Dermis microvascular lymphatic vessel endothelial cell (primary cell): ENCODE data around the gene TRIM31. TPM values are rescaled to one million over a fixed set of nuclear protein-coding genes. Genes with fewer than 3 reads are reported as not detected.

Experiments used
- DNase-seq, 2 donors: peaks; one replicate each; pipeline versions ENCODE4 v3.0.0 to v3.0.0-alpha.2; 2010; ENCODE audit warnings: low read depth in 2 of 2
- total RNA-seq: library from RNA; depleted of rRNA; stranded (reverse); fragments of >200 nt; gene quantifications from 2 replicates; pipeline ENCODE4 v1.2.1, GENCODE V29; 2014

TRIM31 gene
- total RNA-seq, 1 donor from 2014 or later: not detected

DNA sequence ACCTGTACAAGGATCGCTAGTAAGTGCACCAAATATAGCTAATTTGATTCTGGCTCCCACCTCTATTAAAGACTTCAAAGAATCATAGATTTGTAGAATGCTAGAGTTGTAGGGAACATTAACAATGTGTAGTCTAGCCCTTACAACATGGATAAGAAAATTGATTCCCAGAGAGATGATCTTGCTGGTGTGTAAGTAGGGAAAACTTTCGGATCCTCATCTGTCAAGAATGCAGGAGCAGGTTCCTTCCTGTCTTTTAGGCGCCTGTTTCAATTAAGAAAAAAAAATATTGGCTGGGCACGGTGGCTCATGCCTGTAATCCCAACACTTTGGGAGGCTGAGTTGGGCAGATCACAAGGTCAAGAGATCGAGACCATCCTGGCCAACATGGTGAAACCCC lies 25.0 kb downstream of the TRIM31 start:
- DNase-seq: no peak

DNA sequence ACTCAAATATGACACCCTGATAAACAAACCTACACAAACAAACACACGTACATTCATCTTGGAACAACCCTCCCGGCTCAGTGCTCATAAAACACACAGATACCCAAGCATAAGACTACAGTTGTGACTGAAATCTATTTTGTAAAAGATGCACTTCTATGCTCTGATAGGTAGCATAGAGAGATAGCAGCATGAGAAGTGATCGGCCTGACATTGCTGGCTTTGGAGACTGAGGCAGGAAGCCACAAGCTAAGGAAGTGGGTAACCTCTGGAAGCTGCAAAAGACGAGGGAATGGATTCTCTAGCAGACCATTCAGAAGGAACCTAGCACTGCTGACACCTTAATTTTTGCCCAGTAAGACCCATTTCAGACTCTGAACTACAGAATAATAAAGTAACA lies 35.7 kb downstream of the TRIM31 start:
- DNase-seq: no peak

DNA sequence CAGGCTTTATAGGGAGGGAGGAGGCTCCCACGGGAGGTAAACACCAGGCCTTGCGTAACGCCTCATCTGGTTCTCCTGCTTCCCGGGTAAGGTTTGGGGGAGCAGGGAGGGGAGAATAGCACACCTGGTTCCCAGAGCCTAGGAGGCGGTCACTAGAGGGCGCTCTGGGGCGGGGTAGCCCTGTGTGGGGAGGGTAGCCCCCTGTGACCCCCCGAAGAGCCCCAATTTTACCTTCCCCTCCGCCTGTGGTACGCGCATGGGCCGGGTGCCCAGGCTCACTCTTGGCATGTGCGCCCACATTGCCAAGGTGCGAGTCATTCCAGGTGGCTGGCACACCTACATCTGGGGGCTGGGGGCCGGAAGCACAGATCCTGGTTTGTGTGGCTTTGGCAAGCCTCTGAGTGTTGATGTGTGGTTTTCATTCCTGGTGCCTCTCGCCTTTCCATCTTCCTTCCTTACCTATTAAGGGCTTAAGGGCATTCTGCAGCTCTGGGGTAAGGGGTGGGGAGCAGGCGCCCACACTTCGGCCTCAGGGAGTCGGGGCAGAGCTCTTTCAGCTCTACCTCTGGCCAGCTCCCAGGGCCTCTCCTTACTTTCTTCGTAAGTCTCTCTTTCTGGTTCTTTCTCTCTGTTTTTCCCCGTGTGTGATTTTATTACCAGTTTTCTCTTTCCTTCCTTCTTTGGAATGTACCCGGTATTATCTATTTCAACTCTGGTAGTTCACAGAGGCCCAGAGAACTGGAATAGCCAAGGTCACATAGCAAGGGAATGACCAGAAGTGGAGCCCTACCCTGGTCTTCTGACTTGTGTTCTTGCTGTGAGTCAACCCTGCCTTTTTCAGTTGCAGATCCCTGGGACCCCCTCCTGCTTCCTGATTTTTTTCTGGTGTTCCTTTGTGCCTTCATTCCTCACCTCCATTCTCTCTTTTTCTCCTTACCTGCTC lies 36.8 kb downstream of the TRIM31 start:
- DNase-seq: no peak

DNA sequence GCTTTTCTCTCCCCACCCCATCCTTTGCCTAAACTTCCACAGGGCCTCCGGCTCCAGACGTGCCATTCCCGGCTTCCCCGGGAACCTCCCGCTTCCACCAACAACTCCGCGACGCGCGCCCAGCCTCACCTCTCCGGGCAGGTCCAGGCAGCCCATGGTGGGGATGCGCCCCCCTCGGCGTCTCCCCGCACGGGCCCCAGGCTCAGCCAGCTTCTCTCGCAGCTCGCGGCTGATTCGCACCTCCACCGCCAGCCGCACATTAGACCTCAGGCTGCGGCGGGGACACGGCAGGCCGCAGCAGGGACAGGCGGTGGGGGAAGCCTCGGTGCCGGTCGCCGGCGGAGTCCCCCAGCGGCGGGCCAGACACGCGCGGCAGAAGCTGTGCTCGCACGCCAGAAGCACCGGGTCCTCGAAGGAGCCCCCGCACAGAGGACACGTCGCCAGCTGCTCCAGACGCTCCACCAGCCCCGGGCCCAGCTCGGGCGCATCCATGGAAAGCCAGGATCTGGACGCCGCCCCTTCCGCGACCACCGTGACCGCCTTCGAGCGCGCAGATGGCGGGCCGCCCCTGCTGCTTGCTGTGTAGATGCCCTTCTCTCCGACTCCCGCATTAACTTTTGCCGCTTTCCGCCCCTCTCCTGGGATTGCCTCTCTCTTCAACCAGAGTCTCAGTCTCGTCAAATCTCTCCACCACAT lies 37.6 kb downstream of the TRIM31 start, which contains the start of gene RNF39:
Gene RNF39, minus strand, starts transcription at position 676 of the 696 bp plus-strand sequence. Its CDS starts 184 bp downstream, at position 492.
- no peak for DNase-seq

DNA sequence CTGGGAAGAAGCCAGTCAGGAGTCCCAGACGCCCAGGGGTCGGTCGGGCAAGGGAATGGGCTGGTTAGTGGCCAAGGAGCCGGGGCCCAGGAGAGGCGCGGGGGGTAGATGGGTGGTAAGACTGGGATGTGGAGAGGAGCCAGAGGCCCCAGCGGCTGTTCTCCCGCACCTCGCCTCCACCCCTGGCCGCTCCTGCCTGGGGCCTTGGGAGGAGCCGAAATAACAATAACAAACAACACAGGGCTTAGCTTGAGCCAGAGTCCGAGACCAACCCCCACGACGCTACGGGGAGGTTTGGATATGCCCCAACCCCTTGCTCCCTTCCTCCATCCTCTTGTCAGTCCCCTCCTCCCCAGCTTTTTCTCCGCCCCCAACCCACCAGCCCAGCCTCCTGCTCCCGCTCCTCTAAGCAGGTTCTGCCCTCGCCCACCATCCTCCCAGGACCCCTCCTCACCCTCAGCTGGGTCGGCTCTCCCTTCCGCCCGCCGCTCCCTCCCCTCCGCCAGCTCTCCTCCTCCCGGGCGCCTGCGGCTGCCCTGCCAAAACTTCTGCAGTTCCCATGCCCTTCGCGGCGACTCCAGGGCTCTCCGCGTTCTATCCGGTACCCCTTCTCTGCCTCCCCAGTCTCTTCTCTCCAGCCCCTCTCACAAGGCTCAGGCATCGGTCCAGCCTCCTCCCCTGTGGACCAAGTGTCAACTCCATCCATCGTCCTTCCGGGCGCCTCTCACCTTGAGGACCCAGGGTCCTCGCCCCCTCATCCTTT lies 38.4 kb downstream of the TRIM31 start:
- no peak for DNase-seq

DNA sequence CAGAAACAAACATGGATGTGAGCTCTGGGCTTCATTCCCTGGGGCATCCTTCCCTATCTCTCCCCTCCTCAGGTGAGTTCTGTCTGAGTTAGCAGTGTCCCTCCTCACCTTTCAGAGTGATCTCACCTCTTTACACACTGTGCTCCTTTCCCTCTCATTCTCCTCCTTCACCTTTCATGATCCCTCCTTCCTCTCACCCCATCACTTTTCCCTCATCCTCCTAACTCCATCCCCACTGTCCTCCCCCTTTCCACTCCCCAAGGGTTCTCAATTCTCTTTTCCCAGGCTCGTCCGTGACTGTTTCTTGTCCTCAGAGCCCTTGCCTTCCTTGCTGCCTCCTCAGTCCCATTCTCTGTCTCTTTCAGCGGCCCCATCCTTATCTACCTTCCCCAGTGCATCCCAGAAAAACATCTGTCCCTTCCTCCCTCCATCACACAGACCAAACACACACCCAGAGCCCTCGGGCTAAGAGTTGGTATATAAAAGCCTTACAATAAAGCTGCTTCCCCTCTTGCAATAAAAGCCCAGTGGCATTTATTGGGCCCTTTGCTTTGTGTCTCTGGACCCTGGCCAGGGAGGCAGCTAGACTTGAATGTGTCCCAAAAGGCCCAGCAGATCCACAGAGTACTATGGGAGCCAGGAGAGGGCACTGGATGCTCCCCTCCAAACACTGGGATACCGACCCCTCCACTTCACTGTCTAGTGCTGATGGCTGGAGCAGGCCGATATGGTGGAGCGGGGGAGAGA lies 39.2 kb downstream of the TRIM31 start:
- no peak for DNase-seq

DNA sequence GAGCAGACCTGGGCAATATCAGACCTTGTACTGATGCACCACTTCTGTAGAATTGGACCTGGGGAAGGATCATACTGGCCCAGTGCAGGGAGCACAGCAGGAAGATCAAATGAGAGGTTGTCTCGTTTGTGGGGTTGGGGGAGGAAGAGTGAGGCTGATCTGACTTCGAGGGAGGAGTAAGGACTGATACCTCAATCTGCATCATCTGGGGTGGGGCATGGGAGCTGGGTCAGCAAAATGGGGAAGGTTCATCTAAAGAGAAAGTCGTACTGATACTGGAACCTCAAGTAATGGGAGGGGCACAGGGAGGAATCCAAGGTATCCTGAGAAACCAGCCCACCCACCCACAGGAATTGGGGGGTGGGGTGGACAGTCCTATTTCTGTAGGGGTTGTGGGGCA lies 41.0 kb downstream of the TRIM31 start:
- DNase-seq: no peak

DNA sequence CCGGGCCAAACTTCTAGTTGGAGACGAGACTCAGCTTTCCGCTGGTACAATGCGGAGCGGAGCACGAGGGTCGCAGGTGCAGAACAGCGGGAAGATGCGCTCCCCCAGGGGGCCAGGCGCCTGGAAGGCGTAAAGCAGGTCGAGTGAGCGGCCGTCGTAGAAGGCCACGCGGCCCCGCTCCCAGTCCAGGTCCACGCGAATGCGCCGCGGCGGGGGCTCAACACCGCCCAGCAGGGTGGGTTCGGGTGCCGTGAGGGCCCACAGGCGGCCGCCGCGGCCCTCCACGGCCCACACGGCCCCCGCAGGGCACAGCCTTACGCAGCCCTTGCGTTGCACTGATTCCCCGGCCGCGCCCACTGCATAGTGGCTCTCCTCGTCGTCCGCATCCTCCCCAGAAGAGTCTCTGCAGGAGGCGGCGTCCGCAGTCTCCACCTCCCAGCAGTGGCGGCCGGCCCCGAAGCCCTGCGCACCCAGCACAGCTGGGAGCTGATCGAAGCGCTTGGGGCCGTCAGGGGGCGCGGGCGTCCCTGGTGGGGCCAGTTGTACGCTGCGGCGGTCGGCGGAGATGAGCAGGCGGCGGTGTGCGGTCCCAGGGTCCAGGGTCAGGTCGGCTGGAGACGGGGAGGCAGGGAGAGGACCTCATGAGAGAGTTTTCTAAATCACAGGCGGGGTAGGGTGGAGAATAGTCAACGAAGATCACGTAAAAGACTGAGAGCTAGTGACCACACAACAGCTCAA lies 41.6 kb downstream of the TRIM31 start:
- peak in 1 of 2 donors; percentile 34 for DNase-seq

DNA sequence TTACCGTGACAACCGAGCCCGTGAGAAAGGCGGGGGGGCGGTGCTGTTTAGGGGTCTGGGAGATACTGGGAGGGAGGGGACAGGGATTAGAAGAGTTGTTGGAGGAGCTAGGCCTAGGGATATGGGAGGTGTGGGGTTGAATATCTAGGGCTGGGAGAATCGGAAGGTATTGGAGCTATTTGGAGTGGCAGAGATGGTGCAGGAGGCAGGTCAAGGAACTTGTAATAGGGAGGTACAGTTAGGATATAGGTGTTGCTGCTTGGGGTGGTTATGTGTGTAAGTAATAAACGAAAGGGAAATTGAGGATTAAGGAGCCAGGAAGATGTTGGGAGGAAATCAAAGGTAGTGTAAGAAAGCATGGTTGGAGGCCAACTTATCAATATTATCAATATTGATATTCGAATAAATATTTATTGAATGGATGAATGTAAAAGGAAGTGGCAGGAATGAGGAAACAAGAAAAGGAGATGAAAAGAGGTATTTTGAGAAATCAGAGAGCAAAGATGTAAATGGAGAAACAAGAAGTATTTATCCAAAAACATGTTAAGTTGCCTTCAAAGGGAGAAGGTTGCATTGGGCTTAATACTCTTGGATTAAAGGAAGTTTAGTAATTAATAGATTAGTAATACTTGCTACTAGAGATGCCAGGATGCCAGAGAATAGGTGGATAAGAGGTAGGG lies 45.3 kb downstream of the TRIM31 start:
- DNase-seq: no peak

DNA sequence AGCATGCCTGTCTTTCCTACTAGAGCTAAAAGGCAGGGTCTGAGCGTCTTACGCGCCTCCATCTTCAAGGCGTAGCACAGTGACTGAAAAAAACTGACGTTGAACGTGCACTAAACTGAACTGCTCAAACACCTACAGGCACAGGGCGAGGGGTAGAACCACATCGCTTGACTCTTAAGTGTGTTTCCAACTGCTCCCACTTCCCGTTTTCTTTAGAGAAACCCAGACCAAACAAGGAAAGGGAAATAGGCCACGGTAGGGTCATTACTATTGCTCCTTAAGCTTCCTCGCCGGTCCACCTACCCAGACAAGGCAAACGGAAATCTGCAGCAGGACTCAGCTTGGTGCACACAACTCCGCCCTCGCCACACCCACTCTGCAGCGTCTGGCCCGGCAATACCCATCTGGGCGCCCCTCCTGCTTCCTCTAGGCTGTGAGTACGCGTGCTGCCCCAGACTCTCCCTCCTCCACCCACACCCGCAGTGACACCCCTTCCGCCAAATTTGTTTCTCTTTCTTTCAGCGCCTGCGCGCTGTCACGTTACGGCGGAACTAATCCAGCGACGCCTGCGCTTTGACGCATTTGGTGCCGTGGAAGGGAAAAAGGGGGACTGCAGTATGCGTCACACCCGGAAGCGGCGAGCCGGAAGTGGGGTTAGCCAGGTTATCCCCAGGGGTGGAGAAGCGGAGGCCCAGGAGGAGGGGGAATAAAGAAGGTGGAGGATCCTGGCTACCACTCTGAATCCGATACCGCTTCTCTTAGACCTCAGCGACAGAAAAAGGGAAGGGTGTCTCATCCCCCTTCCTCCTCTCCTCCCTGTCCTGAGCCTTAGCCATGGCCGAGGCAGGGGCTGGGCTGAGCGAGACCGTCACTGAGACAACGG lies 46.1 kb downstream of the TRIM31 start, which contains the start of gene PPP1R11:
Gene PPP1R11, plus strand, starts transcription at position 622 of the 883 bp plus-strand sequence. Its CDS starts 213 bp downstream, at position 835.
- DNase-seq: peak; percentile 98 to 99

DNA sequence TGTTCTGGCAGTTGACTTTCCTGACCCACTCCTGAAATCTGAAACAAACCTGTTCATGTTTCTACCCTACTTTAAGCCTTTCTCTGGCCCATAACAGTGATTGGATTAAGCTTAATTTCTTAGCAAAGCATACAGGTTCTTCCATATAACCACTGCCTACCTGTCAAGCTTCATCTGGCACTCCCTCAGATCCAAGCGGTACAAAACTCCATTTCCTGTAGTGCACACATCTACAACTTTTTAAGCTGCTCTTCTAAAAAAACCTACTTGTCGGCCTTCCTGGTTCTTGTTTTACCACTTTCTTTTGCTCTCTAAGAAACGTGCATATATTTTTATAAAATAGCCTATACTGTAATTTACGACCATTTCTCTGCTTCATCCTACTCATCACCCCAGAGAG lies 46.8 kb downstream of the TRIM31 start:
- no peak for DNase-seq

DNA sequence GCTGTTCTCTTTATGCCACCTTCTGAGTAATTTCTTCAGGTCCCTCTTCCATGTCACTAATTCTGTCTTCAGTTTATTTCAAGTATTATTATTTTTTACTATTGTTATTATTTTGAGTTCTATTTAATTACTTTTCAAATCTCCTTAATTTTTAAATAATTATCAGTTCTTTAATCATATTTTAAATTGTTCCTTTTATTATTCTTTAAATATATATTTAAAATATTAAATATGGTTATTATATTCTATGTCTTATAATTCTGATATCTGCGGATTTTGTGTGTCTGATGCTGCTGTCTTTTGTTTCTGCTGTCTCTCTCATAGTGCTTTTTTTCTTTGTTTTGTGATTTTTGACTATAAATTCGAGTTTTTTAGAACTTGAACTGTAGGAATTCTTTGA lies 49.6 kb downstream of the TRIM31 start:
- no peak for DNase-seq

DNA sequence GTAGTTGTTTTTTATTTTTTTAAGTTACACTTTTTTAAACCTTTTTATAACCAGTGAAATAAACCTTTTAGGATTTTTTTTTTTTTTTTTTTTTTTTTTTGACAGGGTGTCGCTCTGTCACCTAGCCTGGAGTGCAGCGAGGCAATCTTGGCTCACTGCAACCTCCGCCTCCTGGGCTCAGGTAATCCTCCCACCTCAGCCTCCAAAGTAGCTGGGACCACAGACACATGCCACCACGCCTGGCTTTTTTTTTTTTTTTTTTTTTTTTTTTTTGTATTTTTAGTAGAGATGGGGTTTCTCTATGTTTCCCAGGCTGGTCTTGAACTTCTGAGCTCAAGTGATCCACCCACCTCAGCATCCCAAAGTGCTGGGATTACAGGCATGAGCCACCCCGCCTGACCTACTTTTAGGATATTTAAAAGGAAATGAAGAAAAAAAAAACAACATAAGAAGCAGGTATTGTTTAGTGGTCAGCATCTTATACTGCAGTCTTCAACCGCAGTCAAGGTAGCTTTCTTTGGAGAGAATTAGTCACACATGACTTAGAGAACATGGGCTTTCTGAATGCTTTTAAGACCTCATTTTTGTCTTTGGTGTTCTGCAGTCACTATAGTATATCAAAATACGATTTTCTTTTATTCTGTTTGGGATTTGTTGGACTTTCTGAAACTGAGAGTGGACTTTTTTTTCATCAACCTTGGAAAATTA lies 50.3 kb downstream of the TRIM31 start:
- no peak for DNase-seq

DNA sequence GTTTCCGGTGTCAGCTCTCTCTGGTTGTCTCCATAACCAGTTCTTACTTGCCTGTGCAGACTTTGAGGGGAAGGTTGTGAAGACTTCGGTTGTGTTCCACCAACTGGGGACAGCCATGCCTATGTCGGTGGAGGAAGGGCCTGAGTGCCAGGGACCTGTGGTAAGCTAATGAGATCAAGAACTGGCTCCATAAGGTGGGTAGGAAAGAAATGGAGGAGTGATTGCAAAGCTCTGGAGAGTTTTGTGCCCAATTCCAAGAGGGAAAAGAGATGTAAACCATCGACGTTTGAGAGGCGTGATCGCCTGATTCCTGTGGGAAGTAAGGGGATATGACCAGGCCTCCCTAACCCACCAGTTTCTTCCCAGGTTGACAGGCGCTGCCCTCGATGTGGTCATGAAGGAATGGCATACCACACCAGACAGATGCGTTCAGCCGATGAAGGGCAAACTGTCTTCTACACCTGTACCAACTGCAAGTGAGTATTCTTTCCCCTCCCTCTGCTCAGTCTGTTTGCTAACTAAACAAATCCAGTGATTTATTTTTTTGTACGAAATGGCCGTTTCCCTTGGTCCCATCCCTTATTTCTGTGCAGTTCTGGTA lies 50.9 kb downstream of the TRIM31 start:
- DNase-seq: peak in 1 of 2 donors; percentile 29

DNA sequence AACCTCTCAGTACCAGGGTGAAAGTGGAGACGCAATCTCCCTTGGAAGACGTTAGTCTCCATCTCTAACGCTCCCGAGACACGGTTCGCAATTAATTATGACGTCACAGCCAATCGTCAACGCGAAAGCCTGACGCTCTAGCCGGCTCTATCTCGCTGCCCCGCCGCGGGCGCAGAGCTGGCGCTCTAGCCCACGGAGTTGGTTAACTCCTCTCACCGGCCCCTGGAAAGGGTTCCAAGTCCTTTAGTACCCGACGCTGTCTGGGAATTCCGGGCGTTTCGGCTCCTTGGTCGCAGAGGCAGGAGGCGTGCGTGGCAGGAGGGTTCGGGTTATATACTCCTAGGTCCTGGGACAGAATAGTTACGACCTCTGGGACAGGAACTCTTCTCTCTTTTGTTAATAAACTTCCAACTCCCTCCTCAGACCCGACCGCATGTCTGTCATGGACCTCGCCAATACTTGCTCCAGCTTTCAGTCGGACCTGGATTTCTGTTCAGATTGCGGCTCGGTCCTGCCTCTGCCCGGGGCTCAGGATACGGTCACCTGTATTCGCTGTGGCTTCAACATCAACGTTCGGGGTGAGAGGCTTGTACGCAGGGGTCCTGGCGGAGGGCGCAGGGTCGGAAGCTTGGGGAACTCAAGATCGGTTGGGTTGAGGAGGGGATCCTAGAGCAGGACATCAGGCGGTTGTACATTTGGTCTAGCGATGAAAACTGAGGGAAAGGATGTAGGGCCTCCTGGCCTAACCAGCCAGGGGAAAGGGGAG lies 51.6 kb downstream of the TRIM31 start, which contains the start of gene POLR1H:
Gene POLR1H, plus strand, starts transcription at position 174 of the 766 bp plus-strand sequence. Its CDS starts 260 bp downstream, at position 434.
- peak; percentile 87 to 96 for DNase-seq

DNA sequence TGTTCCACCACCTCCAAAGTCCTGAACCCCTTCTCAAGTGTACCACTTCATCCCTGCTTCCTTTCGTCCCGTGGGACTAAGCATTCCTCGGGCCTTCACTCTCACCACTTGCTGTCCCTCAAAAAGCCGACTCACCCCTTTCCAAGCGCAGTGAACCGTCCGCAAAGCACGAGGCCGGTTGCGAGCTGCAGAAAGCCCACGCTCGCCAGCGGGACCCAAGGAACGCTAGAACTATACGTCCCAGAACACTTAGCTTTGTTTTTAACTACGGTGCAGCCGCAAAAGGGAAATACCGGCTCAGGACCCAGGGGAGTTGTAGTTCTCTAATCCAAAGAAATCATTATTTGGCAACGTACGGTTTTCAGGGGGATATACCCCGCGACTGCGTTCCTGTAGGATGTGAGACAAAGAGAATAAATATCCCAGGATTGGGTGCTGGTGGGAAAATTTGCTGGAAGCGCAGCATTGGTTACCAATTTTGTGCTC lies 52.2 kb downstream of the TRIM31 start:
- peak in 1 of 2 donors; percentile 40 for DNase-seq
